ENCODE data around the gene CXXC5. TPM values are rescaled to one million over a fixed set of nuclear protein-coding genes. Genes with fewer than 3 reads are reported as not detected.

CXXC5 gene
- total RNA-seq, 1 donor from 2014 or later = 71.7 TPM

DNA sequence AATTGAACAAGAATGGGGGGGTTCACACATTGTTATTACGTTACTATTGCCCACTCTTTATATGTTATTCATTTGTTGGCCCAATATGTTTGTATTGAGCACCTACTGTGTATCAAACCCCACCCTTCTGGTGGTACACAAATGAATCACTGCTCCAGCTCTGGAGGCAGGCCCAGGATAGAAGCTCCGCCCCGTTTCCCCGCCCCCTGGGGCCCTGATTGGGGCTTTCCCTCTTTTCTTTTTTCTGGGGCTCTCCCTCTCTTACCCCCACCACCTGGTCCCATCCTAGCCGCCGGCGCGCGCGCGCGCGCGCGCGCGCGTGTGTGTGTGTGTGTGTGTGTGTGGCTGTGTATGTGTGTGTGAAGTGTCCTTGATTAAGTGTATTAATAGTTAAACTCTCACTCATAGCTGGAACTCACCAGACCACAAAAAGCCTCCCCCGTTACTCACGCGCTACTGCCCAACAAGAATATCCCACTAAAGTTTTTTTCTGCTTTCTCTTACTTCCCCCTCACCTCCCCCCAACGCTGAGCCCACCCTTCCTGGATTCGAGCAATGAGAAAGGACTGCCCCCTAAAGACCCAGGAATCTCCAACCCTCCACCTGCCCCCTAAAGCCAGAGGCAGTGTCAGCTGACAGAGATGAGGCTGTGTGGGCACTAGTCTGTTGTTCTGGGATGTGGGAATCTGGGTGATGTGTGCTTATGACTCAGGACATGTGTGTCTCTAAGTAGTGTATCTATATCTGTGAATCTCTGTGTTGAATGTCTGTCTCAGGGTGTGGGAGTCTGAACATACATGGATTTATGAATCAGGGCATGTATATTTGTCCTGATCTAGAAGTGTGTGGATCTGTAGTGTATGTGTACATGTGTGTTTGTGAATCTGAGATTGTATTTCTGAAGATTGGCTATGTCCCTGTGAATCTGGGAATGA, 4.0 kb downstream of the CXXC5 start:
- DNase-seq (ENCODE audit: low spot score) = peak; percentile 82

DNA sequence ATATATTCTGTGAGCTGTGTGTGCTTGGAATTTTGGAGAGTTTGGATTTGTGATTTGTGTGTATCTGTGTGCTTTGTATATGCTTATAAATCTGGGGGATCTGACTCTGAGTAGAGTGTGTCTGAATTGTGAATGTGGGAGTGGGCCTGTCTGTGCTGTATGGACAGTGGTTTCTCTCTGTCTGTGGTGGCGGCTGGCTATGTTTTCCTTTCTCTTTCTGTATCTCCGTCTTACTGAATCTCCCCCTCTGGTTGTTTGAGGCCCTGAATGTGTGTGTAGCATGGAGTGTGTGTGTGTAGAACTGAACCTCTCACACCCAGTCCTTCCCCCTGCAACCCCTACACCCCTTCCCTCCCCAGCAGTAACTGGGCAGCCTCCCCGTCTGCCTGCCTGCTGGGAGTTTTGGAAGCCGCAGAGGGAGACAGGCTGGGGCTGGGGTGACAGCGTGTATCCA, 4.7 kb downstream of the CXXC5 start:
- no peak for DNase-seq (ENCODE audit: low spot score)

- DNase-seq (ENCODE audit: low spot score) = no peak
Measured at GRCh38 chr5:139653616-139654015, 5.5 kb downstream of the CXXC5 start.

- DNase-seq (ENCODE audit: low spot score) = no peak
Measured at GRCh38 chr5:139654464-139654863, 6.3 kb downstream of the CXXC5 start.

DNA sequence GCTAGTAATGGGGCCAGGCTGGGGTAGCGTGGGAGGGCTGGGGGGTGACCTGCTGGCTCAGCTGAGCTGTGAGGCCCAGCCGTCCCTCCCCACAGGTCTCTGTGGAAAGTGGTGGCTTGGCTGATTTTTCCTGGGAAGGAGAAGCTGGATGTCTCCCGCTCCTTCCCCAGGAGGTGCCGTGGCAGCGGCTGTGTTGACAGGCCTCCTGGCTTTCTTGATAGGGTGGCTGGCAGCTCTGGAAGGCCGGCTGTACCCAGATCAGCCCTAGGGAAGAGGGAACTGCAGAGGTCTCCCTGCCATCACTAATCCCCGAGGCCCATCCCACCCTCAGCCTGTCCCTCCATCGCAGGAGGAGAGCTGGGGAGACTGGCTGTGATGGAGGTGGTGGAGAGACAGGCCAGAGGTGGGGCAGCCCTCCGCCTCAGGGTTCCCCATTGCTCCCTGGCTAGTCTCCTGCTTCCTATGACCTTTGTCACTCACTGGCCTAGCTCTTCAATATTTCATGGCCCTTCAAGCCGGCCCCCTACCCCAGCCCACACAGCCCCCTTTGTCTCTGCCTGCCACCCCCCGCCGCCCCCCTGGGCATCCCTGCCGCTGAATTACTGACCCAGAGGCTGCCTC, 6.8 kb downstream of the CXXC5 start:
- no peak for DNase-seq (ENCODE audit: low spot score)

- DNase-seq (ENCODE audit: low spot score) = peak; percentile 57
Measured at GRCh38 chr5:139655727-139656271, 7.7 kb downstream of the CXXC5 start.

GRCh38 chr5:139657363-139658321, 9.5 kb downstream of the CXXC5 start:
- DNase-seq (ENCODE audit: low spot score) = no peak

DNA sequence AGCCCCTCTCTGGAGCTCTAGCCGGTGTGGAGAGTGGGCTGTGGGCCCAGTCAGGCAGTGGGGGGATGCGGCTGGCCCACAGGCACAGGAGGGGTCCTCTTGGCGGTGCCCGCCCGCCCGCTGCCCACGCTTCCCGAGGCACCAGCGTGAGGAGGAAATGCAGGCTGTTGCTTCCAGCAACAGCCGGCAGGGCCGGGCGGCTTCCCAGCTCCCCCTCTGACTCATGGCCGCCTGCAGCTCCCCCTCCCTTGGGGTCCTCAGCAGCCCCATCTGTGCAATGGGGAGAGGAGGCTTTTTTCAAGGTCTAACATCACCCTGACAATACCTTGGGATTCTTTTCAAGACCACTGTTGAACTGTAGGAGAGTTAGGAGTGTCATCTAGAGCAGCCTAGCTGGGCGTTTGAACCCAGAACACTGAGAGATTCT, 10.4 kb downstream of the CXXC5 start:
- DNase-seq (ENCODE audit: low spot score) = no peak

DNA sequence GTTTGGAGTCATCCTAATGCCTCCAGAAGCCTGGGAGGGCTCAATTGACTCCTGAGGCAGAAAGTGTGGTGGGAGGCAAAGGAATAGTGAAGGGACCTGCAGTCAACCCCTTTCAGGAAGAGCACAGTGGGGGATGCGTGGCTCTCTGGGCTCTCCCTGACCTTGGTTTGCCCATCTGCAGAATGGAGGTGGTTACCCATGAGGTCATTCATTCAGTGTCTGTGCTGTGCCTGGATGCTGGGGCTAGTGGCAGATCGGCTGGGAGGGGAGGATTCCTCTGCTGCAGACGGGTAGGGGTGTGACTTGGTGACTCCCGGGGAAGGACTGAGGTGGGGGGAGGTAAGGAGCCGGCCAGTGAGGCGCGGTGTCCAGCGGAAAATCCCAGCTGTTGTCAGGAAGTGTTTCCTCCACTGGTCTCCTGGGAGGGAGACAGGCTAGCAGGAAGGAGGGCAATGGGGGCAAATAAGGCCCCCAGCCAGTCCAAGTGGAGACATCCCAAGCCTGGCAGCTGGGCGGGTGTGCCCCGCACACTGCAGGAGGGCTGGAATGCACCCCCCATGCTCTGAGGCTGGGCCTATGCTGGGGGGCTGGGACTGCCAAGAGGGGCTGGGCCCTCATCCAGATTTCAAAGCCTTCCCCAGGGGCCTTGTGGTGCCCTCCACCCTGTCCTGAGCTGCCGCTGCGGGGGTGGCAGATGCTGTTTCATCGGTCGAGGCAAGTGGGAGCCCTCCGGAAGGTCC, 10.9 kb downstream of the CXXC5 start:
- no peak for DNase-seq (ENCODE audit: low spot score)

DNA sequence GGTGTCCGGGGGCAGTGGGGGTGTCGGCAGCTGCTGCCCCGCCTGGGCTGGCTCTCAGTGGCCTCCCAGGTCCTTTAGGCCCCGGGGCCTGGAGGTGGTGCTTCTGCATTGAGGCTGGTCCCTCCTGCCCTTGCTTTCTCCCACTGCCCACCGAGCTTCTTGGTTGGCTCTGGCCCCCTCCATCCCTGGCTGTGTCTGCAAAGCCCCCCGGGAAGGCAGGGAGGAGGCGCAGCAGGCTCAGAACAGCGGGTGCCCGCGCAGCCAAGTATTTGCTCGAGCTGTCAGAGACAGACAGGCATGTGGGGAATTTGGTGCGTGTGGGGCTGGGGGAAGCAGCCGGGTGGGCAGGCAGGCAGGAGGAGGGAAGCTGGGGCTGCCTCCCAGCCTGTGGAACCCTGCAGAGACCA, 11.5 kb downstream of the CXXC5 start:
- no peak for DNase-seq (ENCODE audit: low spot score)

DNA sequence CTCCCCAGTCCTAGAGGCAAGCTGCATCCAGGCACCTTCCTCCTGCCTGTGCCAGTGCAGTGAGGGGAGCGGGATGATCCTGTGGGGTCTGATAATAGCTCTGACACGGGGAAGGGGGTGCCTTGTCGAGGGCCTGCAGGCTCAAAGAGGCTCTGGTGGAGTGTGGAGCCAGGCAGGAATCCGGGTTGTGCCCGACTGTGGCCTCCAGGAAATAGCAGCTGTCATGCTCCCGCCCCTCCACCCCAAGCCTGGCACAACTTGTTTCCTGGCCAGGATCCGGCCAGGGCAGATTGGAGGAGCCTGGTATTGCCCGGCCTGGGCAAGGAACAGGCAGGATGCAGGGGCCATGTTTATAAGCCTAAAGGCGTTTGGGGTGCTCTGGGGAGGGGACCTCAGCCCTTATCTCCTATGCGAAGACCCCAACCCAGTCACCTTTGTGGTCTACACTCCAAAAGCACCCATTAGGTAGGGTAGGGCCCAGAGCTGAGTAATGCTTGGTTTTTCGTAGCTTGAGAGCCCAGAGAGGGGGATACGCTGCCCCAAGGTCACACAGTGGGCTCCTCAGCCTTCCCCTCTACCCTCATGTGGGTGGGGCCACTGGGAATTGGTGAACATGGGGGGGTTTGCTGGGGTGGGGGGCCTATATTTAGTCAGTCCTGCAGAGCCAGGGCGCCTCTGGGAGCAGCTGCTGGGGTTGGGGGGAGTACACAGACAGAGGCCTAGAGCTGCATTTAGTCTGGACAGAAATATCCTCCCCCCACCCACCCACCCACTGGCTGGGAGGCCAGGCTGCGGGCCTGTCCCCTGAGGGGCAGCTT, 12.2 kb downstream of the CXXC5 start:
- DNase-seq (ENCODE audit: low spot score) = peak; percentile 85

DNA sequence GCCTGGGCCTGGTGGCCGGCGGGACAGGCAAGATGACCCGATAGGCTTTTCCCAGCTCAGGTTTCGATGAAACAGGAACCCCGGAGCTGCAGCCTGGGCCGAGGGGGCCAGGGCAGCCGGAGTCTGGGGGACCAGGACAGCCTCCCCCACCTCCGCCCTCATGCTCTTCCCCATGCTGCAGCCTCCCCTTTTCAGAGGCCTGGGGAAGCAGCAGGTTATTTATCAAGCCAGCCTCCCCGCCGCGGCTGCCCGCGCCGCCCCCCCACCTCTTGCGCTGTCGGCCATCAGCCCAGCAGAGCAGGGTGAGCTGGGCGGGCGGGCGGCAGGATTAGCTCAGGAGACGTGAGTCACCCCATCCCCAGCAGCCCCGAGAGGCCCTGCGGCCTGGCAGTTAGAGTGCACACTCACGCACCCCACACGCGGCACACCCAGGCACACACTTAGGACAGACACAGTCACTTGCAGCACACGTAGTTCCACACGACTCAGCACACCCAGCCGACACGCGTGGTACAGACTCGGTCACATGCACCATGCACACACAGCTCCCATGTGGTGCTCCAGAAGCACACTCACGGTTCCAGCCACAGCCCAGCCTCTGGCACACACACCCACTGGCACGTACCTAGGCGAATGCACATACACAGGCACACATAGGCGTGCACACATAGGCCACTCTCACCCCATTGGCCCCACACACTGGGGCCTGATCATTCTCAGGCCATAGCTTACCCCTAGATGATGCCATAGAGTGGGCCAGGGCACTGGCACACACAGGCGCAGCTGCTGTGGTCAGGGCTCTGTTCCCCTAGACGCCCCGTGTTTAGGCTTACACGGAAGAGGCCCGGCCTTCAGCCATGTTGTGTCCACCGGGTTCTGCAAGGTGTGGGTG, 13.0 kb downstream of the CXXC5 start:
- DNase-seq (ENCODE audit: low spot score) = peak; percentile 78

- DNase-seq (ENCODE audit: low spot score) = no peak
Measured at GRCh38 chr5:139662617-139663016, 14.5 kb downstream of the CXXC5 start.

GRCh38 chr5:139663207-139664085, 15.3 kb downstream of the CXXC5 start:
- no peak for DNase-seq (ENCODE audit: low spot score)

- DNase-seq (ENCODE audit: low spot score) = no peak
Measured at GRCh38 chr5:139664086-139664693, 16.0 kb downstream of the CXXC5 start.

DNA sequence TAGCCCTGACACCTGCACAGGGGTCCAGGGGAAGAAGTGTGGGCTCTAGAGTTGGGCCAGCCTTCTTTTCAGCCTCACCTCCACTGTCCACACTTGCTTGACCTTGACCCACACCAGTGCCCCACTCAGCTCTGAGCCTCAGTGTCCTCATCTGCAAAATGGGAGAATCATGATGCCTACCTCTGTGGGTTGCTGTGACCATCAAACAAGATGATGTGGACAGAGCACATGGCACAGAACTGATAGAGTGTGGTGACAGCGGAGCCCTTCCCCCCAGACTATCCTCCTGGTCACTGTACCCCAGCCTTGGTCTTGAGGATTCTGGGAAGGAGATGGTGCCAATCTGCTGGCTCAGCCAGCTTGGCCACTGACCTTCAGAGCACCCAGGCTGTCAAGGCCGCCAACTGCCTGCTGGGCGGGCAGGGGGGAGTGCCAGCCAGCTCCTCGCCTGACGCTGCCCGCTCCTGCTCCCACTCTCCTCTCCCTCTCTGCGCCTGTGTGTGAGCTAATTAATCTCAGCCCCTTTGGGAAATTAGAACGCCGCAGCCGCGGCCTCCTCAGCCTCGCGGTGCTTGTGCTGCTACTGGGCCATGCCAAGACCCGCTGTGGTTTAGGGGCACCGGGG, 16.7 kb downstream of the CXXC5 start:
- DNase-seq (ENCODE audit: low spot score) = no peak

GRCh38 chr5:139665626-139666025, 17.5 kb downstream of the CXXC5 start:
- DNase-seq (ENCODE audit: low spot score) = no peak

Measured in mucosa of gallbladder (tissue), 1 donor.